ENCODE measurements around the gene NAALAD2. TPM values are rescaled to one million over a fixed set of nuclear protein-coding genes. Genes with fewer than 3 reads are reported as not detected.

NAALAD2 gene
- total RNA-seq, 1 experiment from 2014 or later, result 0.29 TPM

- TF ChIP-seq EZH2 (IDR thresholded peaks at IDR 0.05; ENCODE audit: low read length, unreplicated experiment) (no peak), EZH2phosphoT487 (IDR thresholded peaks at IDR 0.05; ENCODE audit: borderline replicate concordance, low read length) (no peak), CTCF (conservative IDR thresholded peaks at IDR 0.05; ENCODE audit: low read depth, low read length) (no peak)
- DNase-seq, result no peak
- ChIA-PET POLR2A (ENCODE audit: unreplicated experiment) (no interaction called here), CTCF (no interaction called here)
- no peaks in the 10 kb centered on the region for H3K9me3 ChIP-seq (ENCODE audit: low read length)
- peak; percentile 37 for ATAC-seq
- peaks cover 11% of the 10 kb centered on the region for H3K36me3 ChIP-seq (ENCODE audit: low read depth, low read length)
- H2AFZ ChIP-seq (ENCODE audit: low read length), result peak overlapping the region; percentile 98
- no peaks in the 10 kb centered on the region for H3K9me2 ChIP-seq (replicated peaks; ENCODE audit: low read length)
- peak overlapping the region; percentile 98 for H3K4me2 ChIP-seq (ENCODE audit: low read length)
- intact Hi-C loops (cut with micrococcal nuclease), result loop anchor here (2.0 kb wide), 1 partner anchor 17 kb away; no protein-coding TSS in a partner anchor
- peaks cover 39% of the 10 kb centered on the region for H4K20me1 ChIP-seq (ENCODE audit: low read length)
- BruUV-seq (replicated peaks), result TSS peak; percentile 45
- H3K4me1 ChIP-seq (ENCODE audit: insufficient read depth, low read length), result peaks cover 15% of the 10 kb centered on the region
- H3K27me3 ChIP-seq (ENCODE audit: low read length), result no peaks in the 10 kb centered on the region
- H3K79me2 ChIP-seq (ENCODE audit: low read length), result peaks cover 69% of the 10 kb centered on the region
- H3K9ac ChIP-seq (ENCODE audit: low read length), result peak overlapping the region; percentile 86
- H3F3A ChIP-seq (ENCODE audit: low read length, unreplicated experiment), result no peaks in the 10 kb centered on the region
- H3K4me3 ChIP-seq (ENCODE audit: low read length), result peak overlapping the region; percentile 95
- peak overlapping the region; percentile 21; the same call in 1 of the 2 replicates for H3K27ac ChIP-seq (ENCODE audit: low read length)
Measured at GRCh38 chr11:90221803-90222458, 87.5 kb downstream of the NAALAD2 start.

- DNase-seq (peak; percentile 95), ATAC-seq (peak; percentile 86)
- peaks cover 34% of the 10 kb centered on the region for H4K20me1 ChIP-seq (ENCODE audit: low read length)
- intact Hi-C loops (cut with micrococcal nuclease), result loop anchor here (2.0 kb wide), 1 partner anchor 18 kb away; no protein-coding TSS in a partner anchor
- peak within 1 kb of the TSS; percentile 95 for H3K4me3 ChIP-seq (ENCODE audit: low read length)
- peak within 1 kb of the TSS; percentile 98 for H3K4me2 ChIP-seq (ENCODE audit: low read length)
- H3K27ac ChIP-seq (ENCODE audit: low read length), result peak within 1 kb of the TSS; percentile 21
- H3K9ac ChIP-seq (ENCODE audit: low read length), result peak within 1 kb of the TSS; percentile 86
- H3F3A ChIP-seq (ENCODE audit: low read length, unreplicated experiment), result no peaks in the 10 kb centered on the region
- TF ChIP-seq EZH2phosphoT487 (IDR thresholded peaks at IDR 0.05; ENCODE audit: borderline replicate concordance, low read length) (no peak), CTCF (conservative IDR thresholded peaks at IDR 0.05; ENCODE audit: low read depth, low read length) (no peak), EZH2 (IDR thresholded peaks at IDR 0.05; ENCODE audit: low read length, unreplicated experiment) (no peak)
- POLR2A ChIA-PET (ENCODE audit: unreplicated experiment), result no interaction called here
- no peaks in the 10 kb centered on the region for H3K9me2 ChIP-seq (replicated peaks; ENCODE audit: low read length)
- CTCF ChIA-PET, result no interaction called here
- H3K27me3 ChIP-seq (ENCODE audit: low read length), result no peaks in the 10 kb centered on the region
- BruUV-seq (replicated peaks), result no TSS peak
- peaks cover 8% of the 10 kb centered on the region; the same call in 1 of the 2 replicates for H3K36me3 ChIP-seq (ENCODE audit: low read depth, low read length)
- H3K79me2 ChIP-seq (ENCODE audit: low read length), result peaks cover 62% of the 10 kb centered on the region
- peak within 1 kb of the TSS; percentile 98 for H2AFZ ChIP-seq (ENCODE audit: low read length)
- no peaks in the 10 kb centered on the region for H3K9me3 ChIP-seq (ENCODE audit: low read length)
- peaks cover 15% of the 10 kb centered on the region for H3K4me1 ChIP-seq (ENCODE audit: insufficient read depth, low read length)
Measured at GRCh38 chr11:90222459-90223247, 88.2 kb downstream of the NAALAD2 start, which contains the start of gene CHORDC1. CHORDC1 (minus strand) TSS chr11:90223049; CDS start chr11:90222954, 95 bp downstream.

Measured in PC-3 (cell line).